ENCODE measurements around the gene EMC1.
"Not testable (repeated sequence)": the region's sequence is repeated elsewhere in the genome, so short reads cannot be mapped to it uniquely, and the experiment has no call there.

The EMC1 gene

DNA sequence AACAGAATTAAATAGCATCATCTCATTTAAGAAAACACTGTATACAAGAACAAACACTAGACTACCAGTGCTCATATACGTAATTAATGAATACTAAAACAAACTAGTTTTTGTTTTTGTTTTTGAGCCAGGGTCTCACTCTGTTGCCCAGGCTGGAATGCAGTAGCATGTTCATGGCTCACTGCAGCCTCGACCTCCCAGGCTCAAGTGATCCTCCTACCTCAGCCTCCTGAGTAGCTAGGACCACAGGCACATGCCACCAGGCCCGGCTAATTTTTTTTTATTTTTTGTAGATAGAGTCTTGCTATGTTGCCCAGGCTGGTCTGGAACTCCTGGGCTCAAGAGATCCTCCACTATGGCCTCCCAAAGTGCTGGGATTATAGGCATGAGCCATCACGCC is 34.7 kb downstream of the EMC1 start:
- DNase-seq (ENCODE audit: low read depth in 3 of 3, low spot score in 1 of 3): not testable (repeated sequence)

DNA sequence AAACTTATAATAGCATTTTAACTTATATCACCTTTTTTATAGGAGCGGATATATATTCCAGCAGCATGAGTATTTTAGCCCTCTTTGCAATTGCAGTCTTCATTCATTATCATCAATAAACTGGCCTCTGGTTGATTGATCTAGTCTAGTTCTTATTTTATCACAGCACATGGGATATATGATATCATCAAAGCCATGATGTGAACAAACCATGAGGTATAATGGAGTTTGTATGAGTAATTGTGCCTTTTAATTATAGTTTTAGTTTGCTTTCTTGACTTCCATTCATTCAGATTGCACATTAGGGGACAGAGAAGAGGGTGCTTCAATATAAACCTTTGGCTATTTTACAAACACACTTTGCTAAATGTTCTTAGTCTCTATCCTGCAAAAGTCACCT is 37.7 kb downstream of the EMC1 start:
- DNase-seq (ENCODE audit: low read depth in 3 of 3, low spot score in 1 of 3): no peak

- no peak for DNase-seq (ENCODE audit: low read depth in 3 of 3, low spot score in 1 of 3)
Measured at GRCh38 chr1:19212167-19212566, 39.2 kb downstream of the EMC1 start.

DNA sequence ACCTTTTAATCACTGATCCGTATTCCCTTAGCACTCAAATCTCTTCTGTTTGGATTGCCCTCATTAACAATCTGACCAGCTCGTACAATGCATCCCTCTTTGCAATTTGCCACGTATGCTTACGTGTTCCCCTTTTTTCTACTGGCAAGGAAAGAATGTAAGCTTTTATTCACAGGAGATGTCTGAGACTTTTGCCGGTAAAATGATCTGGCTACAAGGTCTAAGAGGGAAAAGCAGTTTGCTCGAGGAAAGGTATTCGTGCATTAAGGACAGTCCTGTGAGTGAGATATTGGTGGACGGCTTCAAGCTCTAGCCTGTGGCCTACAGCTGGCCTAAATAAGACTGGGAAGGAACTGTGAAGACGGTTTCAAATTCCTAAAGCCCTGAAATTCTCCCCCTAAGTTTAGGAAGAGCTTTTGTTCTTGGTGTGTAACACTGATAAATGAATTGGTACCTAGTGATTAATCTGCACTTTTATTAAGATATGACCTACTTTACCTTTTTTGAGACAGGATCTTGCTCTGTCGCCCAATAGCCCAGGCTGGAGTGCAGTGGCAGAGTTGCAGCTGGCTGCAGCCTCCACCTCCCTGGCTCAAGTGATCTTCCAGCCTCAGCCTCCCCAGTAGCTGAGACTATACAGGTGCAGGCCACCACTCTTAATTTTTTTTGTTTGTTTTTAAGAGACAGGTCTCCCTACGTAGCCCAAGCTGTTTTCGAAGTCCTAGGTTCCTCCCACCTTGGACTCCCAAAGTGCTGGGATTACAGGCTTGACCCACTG is 40.4 kb downstream of the EMC1 start:
- DNase-seq (ENCODE audit: low read depth in 3 of 3, low spot score in 1 of 3): no peak

DNA sequence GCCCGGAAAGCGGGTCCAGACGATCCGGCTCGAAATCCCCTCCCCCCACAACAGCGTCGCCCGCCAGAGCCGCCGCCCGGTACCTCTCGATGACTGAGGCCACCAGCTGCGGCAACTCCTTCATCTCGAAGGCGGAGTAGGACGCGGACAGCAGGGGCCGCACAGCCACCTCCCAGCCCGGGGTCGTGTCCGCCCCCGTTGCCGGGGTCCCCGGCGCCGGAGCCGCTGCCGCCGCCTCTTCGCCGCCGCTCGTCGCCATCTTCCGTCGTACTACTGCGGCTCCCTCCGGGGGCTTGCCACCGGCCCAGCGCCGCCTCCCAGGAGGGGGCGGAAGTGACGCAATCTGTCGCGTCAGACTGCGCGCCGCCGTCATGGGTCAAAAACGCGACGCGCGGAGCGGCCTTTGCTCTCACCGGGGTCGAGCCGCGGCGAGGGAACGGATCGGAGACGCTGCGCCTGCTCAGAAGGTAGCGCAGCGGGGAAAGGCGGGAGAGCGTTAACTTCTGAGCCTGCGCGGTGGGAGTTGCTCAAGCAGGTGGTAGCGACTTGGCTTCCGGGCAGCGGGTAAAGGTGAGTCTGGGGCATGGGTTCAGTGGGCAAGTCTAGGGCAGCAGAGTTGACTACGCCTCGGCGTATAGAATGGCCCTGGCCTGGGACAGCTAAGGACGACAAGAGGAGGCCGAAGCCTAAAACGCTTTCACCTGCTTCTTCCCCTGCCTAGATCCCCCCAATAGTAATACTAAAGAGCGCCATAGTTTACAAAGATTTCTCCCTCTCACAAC is 41.1 kb downstream of the EMC1 start, which contains the start of gene UBR4:
Gene UBR4, minus strand, starts transcription at position 277 of the 782 bp plus-strand sequence. Its CDS starts 18 bp downstream, at position 259.
- peak; percentile 85 to 97 (median 91) for DNase-seq (ENCODE audit: low read depth in 3 of 3, low spot score in 1 of 3)

GRCh38 chr1:19209439-19209989 is 41.8 kb downstream of the EMC1 start:
- DNase-seq (ENCODE audit: low read depth in 3 of 3, low spot score in 1 of 3): peak in 1 of 3 donors; percentile 43

GRCh38 chr1:19208710-19209438 is 42.5 kb downstream of the EMC1 start:
- no peak for DNase-seq (ENCODE audit: low read depth in 3 of 3, low spot score in 1 of 3)

DNA sequence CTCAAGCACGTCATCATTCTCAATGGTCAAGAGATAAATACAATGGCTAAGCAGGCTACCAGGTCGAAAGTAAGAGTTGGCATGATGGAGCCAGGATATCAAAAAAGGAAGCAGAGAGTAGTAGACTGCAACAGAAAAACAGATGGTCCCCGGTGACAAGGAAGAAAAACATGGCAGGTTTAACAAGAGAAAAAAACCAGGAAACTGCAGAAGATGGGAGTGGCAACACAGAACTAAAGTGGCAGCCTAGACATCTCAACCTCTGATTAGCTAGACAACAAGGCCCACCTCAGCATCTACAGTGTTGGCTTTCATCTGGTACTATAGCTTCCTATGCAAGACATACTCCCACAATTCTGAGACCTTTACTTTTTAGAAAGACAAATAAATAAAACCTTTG is 44.4 kb downstream of the EMC1 start:
- DNase-seq (ENCODE audit: low read depth in 3 of 3, low spot score in 1 of 3): no peak

DNA sequence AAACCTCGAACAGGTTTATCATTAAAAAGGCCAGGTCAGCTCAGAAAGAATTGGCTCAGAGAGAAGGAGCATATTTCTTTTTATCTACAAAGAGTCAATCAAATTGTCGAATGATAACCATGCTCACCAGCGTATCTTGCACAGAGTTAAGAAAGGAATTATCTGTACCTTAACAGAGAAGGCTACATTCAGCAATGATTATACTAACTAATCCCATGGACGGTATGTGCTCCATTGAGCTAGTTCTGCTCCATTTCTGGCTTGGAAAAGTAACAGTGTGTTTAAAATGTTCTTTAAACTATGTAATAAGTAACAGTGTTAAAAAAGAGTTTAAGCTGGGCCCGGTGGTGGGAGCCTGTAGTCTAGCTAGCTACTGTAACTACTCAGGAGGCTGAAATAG is 45.5 kb downstream of the EMC1 start:
- no peak for DNase-seq (ENCODE audit: low read depth in 3 of 3, low spot score in 1 of 3)

- no peak for DNase-seq (ENCODE audit: low read depth in 3 of 3, low spot score in 1 of 3)
Measured at GRCh38 chr1:19205403-19205802, 45.9 kb downstream of the EMC1 start.

DNA sequence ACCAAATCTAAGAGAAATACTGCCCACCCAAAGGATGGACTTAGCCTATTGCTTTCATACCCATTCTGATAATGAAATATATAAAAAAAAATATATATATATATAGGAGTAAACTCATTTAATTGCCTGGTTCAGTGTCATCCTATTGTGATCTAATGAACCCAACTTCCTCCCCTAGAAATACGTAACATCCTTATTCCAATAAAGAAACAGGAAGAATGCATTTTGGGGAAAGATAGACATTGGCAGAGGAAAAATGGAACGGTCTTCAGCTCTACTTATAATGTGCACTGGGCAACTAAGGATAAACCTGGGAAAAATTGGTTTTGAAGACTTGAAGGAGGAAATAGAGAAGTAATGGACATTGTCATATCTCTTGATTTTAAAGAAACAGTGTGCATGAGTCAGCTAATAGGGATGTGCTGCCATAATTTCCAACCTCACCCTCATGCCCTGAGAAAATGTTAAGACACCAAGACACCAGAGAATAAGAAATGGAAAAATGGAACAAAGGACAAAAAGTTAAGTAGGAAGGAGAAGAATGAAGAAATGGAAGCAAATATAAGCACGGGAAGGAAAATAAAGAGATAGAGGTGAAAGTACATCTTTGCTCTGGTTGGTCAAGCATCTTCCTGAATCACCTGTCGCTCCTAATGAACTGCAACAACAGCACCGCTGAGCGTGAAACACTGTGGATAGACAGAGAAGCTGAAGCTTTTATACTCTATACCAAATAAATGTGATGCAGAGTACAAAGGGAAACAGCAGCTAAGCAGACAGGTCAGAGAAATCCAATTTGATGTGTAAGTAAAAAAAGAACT is 46.7 kb downstream of the EMC1 start:
- DNase-seq (ENCODE audit: low read depth in 3 of 3, low spot score in 1 of 3): no peak

GRCh38 chr1:19203440-19203839 is 47.9 kb downstream of the EMC1 start:
- DNase-seq (ENCODE audit: low read depth in 3 of 3, low spot score in 1 of 3): no peak

DNA sequence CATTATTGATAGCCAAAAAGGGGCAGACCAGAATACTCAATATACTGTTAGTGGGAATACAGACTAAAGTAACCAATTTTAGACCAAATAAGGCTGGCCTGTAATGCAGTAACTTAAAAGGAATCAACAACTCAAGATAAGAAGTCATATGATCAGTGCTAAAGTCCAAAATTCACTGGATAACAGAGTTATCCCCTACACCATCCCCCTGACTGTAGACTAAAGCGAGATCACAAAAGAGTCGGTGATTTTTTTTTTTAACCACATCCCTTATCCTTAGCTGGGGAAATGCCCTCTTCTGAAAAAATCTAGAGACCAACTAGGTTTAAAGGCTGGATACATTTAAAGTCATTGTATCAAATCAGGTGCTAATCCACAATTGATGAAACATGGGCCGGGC is 48.9 kb downstream of the EMC1 start:
- no peak for DNase-seq (ENCODE audit: low read depth in 3 of 3, low spot score in 1 of 3)

GRCh38 chr1:19199969-19200604 is 51.2 kb downstream of the EMC1 start:
- no peak for DNase-seq (ENCODE audit: low read depth in 3 of 3, low spot score in 1 of 3)

DNA sequence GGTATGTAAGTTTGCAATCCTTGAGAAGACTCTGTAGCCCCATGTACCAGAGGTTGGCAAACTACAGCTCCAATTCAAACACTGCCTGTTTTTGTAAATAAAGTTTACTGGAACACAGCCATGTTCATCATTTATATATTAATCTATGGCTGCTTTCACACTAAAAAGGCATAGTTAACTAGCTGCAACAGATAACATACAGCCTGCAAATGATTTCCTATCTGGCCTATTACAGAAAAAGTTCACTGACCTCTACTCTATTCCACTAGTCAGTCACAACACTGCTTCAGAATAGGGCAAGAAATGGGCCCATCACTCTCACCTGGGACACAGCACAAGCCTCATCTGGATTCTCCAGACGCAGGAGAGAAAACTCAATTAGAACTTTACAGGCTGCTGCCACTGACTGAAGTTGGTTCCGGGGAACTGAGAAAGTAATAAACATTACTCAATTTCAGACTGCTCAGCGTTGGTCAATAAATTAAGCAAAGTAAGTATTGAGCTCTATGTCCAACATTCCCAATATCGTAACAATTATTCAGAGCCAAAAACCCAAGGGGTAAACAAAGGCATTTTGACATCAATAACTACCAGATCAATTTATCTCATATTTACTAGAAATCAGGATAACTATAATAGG is 51.9 kb downstream of the EMC1 start:
- DNase-seq (ENCODE audit: low read depth in 3 of 3, low spot score in 1 of 3): no peak

DNA sequence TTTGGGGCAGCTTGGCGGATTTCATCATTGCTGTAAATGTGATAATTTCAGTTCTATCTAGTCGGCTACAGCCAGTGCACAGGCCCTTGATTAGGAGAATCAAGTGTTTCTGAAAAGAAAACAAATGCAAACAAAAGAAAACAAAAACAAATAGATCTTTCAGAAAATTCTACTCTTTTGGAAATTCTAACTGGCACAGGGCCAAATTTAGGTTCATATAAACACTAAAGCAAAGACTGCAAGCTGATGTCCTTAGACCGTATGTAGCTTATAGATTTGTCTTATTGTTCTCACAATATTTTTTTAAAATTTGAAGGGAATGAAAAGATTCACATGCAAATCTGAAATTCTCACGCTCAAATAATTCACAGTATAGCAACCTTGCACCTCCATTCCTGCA is 52.5 kb downstream of the EMC1 start:
- no peak for DNase-seq (ENCODE audit: low read depth in 3 of 3, low spot score in 1 of 3)

- no peak for DNase-seq (ENCODE audit: low read depth in 3 of 3, low spot score in 1 of 3)
Measured at GRCh38 chr1:19197845-19198244, 53.5 kb downstream of the EMC1 start.

GRCh38 chr1:19196331-19196730 is 55.0 kb downstream of the EMC1 start:
- DNase-seq (ENCODE audit: low read depth in 3 of 3, low spot score in 1 of 3): no peak

DNA sequence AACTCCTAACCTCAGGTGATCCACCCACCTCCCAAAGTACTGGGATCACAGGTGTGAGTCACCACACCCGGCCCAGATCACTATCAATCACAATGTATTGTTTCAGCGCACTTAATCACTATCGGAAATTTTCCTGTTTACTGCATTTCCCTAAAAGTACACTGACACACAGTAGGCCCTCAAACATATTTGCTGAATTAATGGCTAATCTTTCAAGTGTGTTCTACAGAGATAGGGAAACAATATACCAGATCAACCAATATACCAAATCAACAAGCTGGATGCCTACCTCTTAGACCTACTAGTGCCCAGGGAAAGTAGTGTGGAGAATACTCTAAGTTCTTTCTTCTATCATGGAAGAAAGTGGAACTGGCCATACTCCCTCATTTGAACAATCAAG is 58.3 kb downstream of the EMC1 start:
- DNase-seq (ENCODE audit: low read depth in 3 of 3, low spot score in 1 of 3): no peak

DNA sequence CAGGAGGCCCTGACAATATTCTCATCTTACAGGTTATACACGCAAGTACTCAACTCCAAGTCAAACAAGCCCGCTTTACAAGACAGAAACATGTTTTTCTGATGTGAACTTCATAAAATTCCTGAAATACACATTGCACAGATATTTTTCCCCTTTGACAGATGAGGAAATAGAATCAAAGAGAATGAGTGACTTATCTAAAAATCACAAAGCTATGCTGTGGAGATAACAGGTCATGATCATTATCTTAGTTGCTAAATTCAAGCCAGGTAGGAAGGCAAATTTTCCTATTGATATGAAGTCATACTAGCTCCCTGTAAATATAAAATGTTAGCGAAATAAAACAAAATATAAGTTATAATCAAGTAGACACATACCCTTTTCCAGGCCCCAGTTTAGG is 59.5 kb downstream of the EMC1 start:
- DNase-seq (ENCODE audit: low read depth in 3 of 3, low spot score in 1 of 3): no peak

Data from stimulated activated CD4-positive, alpha-beta T cell treated with anti-CD3 and anti-CD28 coated beads, TNF-alpha, amount 100 ng/mL, for 1 hour (primary cell).